ENCODE results near the gene SVOPL.

Gene SVOPL

GRCh38 chr7:138602451-138602850 is 98.7 kb downstream of the SVOPL start:
- H3K4me3 ChIP-seq (ENCODE audit: low read depth, low read length): no peak overlapping the region
- TF ChIP-seq CTCF (IDR thresholded peaks at IDR 0.05; ENCODE audit: low read depth, low read length) (peak; percentile 41), MAX (IDR thresholded peaks at IDR 0.05; ENCODE audit: low read depth, low read length) (peak; percentile 48), MYC (IDR thresholded peaks at IDR 0.05; ENCODE audit: low read depth, low read length) (0 out of 2 replicates have a peak, but pooled peaks have one; percentile 46), POLR2A (IDR thresholded peaks at IDR 0.05; ENCODE audit: extremely low read depth, insufficient read length) (no peak)
- peak; percentile 90 for DNase-seq (ENCODE audit: low read depth)

GRCh38 chr7:138595454-138595853 is 105.7 kb downstream of the SVOPL start:
- TF ChIP-seq CTCF (IDR thresholded peaks at IDR 0.05; ENCODE audit: low read depth, low read length): no peak
- no peak for TF ChIP-seq MYC (IDR thresholded peaks at IDR 0.05; ENCODE audit: low read depth, low read length)
- no peak for TF ChIP-seq POLR2A (IDR thresholded peaks at IDR 0.05; ENCODE audit: extremely low read depth, insufficient read length)
- no peak for TF ChIP-seq MAX (IDR thresholded peaks at IDR 0.05; ENCODE audit: low read depth, low read length)
- no peak for DNase-seq (ENCODE audit: low read depth)

GRCh38 chr7:138590154-138590553 is 111.0 kb downstream of the SVOPL start:
- DNase-seq (ENCODE audit: low read depth): no peak
- no peak overlapping the region for H3K4me3 ChIP-seq (ENCODE audit: low read depth, low read length)
- TF ChIP-seq POLR2A (IDR thresholded peaks at IDR 0.05; ENCODE audit: extremely low read depth, insufficient read length): no peak

More at GRCh38 chr7:138595454-138595853, 105.7 kb downstream of the SVOPL start:
- H3K4me3 ChIP-seq (ENCODE audit: low read depth, low read length): no peak overlapping the region

- no peak for DNase-seq (ENCODE audit: low read depth)
- TF ChIP-seq CTCF (IDR thresholded peaks at IDR 0.05; ENCODE audit: low read depth, low read length) (no peak), MAX (IDR thresholded peaks at IDR 0.05; ENCODE audit: low read depth, low read length) (no peak), POLR2A (IDR thresholded peaks at IDR 0.05; ENCODE audit: extremely low read depth, insufficient read length) (no peak), MYC (IDR thresholded peaks at IDR 0.05; ENCODE audit: low read depth, low read length) (no peak)
- no peak overlapping the region for H3K4me3 ChIP-seq (ENCODE audit: low read depth, low read length)
Observed at GRCh38 chr7:138588986-138589385, 112.2 kb downstream of the SVOPL start.

GRCh38 chr7:138587485-138587884 is 113.7 kb downstream of the SVOPL start:
- DNase-seq (ENCODE audit: low read depth): no peak
- no peak for TF ChIP-seq MAX (IDR thresholded peaks at IDR 0.05; ENCODE audit: low read depth, low read length)
- no peak for TF ChIP-seq POLR2A (IDR thresholded peaks at IDR 0.05; ENCODE audit: extremely low read depth, insufficient read length)
- TF ChIP-seq CTCF (IDR thresholded peaks at IDR 0.05; ENCODE audit: low read depth, low read length): no peak
- TF ChIP-seq MYC (IDR thresholded peaks at IDR 0.05; ENCODE audit: low read depth, low read length): no peak

GRCh38 chr7:138585283-138585993 is 115.7 kb downstream of the SVOPL start:
- no peak for DNase-seq (ENCODE audit: low read depth)
- H3K4me3 ChIP-seq (ENCODE audit: low read depth, low read length): no peak overlapping the region
- TF ChIP-seq MAX (IDR thresholded peaks at IDR 0.05; ENCODE audit: low read depth, low read length) (no peak), POLR2A (IDR thresholded peaks at IDR 0.05; ENCODE audit: extremely low read depth, insufficient read length) (no peak), CTCF (IDR thresholded peaks at IDR 0.05; ENCODE audit: low read depth, low read length) (no peak), MYC (IDR thresholded peaks at IDR 0.05; ENCODE audit: low read depth, low read length) (no peak)

More at GRCh38 chr7:138587485-138587884, 113.7 kb downstream of the SVOPL start:
- H3K4me3 ChIP-seq (ENCODE audit: low read depth, low read length): no peak overlapping the region
